Measurements from ENCODE around the gene CIZ1. TPM values are rescaled to one million over a fixed set of nuclear protein-coding genes. Genes with fewer than 3 reads are reported as not detected.

CIZ1 gene
- total RNA-seq, 2 donors from 2014 or later, result 113 to 123 TPM

GRCh38 chr9:128166169-128166568, 25.2 kb downstream of the CIZ1 start:
- H3K9me3 Mint-ChIP-seq, result no peaks in the 10 kb centered on the region
- peaks cover 82% of the 10 kb centered on the region for H3K36me3 Mint-ChIP-seq (ENCODE audit: low read depth)
- no peaks in the 10 kb centered on the region for H3K27me3 Mint-ChIP-seq
- peaks cover 10% of the 10 kb centered on the region for H3K4me1 Mint-ChIP-seq
- no peak for ATAC-seq (replicated peaks)
- no peak overlapping the region for H3K27ac Mint-ChIP-seq
- no peak overlapping the region for H3K4me3 Mint-ChIP-seq

GRCh38 chr9:128164307-128164885, 27.0 kb downstream of the CIZ1 start:
- no peak overlapping the region for H3K4me3 Mint-ChIP-seq
- H3K4me1 Mint-ChIP-seq, result peaks cover 10% of the 10 kb centered on the region
- H3K27me3 Mint-ChIP-seq, result no peaks in the 10 kb centered on the region
- H3K36me3 Mint-ChIP-seq (ENCODE audit: low read depth), result peaks cover 72% of the 10 kb centered on the region
- no peak for ATAC-seq (replicated peaks)
- no peaks in the 10 kb centered on the region for H3K9me3 Mint-ChIP-seq
- H3K27ac Mint-ChIP-seq, result no peak overlapping the region

- peaks cover 65% of the 10 kb centered on the region for H3K36me3 Mint-ChIP-seq (ENCODE audit: low read depth)
- H3K27me3 Mint-ChIP-seq, result no peaks in the 10 kb centered on the region
- H3K9me3 Mint-ChIP-seq, result no peaks in the 10 kb centered on the region
Measured at GRCh38 chr9:128163523-128164306, 27.7 kb downstream of the CIZ1 start.

GRCh38 chr9:128163027-128163515, 28.3 kb downstream of the CIZ1 start:
- Mint-ChIP-seq H3K9me3 (no peaks in the 10 kb centered on the region), H3K27me3 (no peaks in the 10 kb centered on the region), H3K27ac (no peak overlapping the region), H3K4me1 (peaks cover 10% of the 10 kb centered on the region), H3K4me3 (no peak overlapping the region), H3K36me3 (ENCODE audit: low read depth) (peaks cover 60% of the 10 kb centered on the region)
- no peak for ATAC-seq (replicated peaks)

More at GRCh38 chr9:128163523-128164306, 27.7 kb downstream of the CIZ1 start:
- H3K4me1 Mint-ChIP-seq, result peaks cover 10% of the 10 kb centered on the region
- no peak for ATAC-seq (replicated peaks)
- H3K4me3 Mint-ChIP-seq, result no peak overlapping the region
- H3K27ac Mint-ChIP-seq, result no peak overlapping the region

GRCh38 chr9:128162215-128163026, 29.0 kb downstream of the CIZ1 start:
- H3K27ac Mint-ChIP-seq, result peak overlapping the region; percentile 43
- peaks cover 10% of the 10 kb centered on the region for H3K4me1 Mint-ChIP-seq
- H3K9me3 Mint-ChIP-seq, result no peaks in the 10 kb centered on the region
- peak overlapping the region; percentile 84 for H3K4me3 Mint-ChIP-seq
- H3K36me3 Mint-ChIP-seq (ENCODE audit: low read depth), result peaks cover 54% of the 10 kb centered on the region
- no peaks in the 10 kb centered on the region for H3K27me3 Mint-ChIP-seq
- no peak for ATAC-seq (replicated peaks)

GRCh38 chr9:128161215-128161902, 30.0 kb downstream of the CIZ1 start:
- ATAC-seq (replicated peaks), result no peak
- H3K27ac Mint-ChIP-seq, result peak overlapping the region; percentile 54
- peaks cover 44% of the 10 kb centered on the region for H3K36me3 Mint-ChIP-seq (ENCODE audit: low read depth)
- peaks cover 10% of the 10 kb centered on the region for H3K4me1 Mint-ChIP-seq
- peak overlapping the region; percentile 84 for H3K4me3 Mint-ChIP-seq
- no peaks in the 10 kb centered on the region for H3K27me3 Mint-ChIP-seq
- H3K9me3 Mint-ChIP-seq, result no peaks in the 10 kb centered on the region

GRCh38 chr9:128160603-128160987, 30.8 kb downstream of the CIZ1 start:
- Mint-ChIP-seq H3K4me1 (peaks cover 10% of the 10 kb centered on the region), H3K9me3 (no peaks in the 10 kb centered on the region), H3K4me3 (peak overlapping the region; percentile 84), H3K27ac (peak overlapping the region; percentile 54), H3K27me3 (no peaks in the 10 kb centered on the region), H3K36me3 (ENCODE audit: low read depth) (peaks cover 37% of the 10 kb centered on the region)
- ATAC-seq (replicated peaks), result peak; percentile 56

- peak within 1 kb of the TSS; percentile 90 for H3K27ac Mint-ChIP-seq
- no peaks in the 10 kb centered on the region for H3K27me3 Mint-ChIP-seq
- H3K4me3 Mint-ChIP-seq, result peak within 1 kb of the TSS; percentile 84
- peak; percentile 90 for ATAC-seq (replicated peaks)
- peaks cover 32% of the 10 kb centered on the region for H3K36me3 Mint-ChIP-seq (ENCODE audit: low read depth)
- H3K9me3 Mint-ChIP-seq, result no peaks in the 10 kb centered on the region
- H3K4me1 Mint-ChIP-seq, result peaks cover 10% of the 10 kb centered on the region
Measured at GRCh38 chr9:128159784-128160602, 31.4 kb downstream of the CIZ1 start, which contains the start of gene BBLN. TSS of gene BBLN (plus strand) at chr9:128160265. CDS start at chr9:128160408, 143 bp downstream.

- peak; percentile 47 for ATAC-seq (replicated peaks)
- Mint-ChIP-seq H3K9me3 (no peaks in the 10 kb centered on the region), H3K27ac (peak overlapping the region; percentile 90), H3K36me3 (ENCODE audit: low read depth) (peaks cover 28% of the 10 kb centered on the region), H3K27me3 (no peaks in the 10 kb centered on the region), H3K4me1 (peaks cover 10% of the 10 kb centered on the region), H3K4me3 (peak overlapping the region; percentile 84)
Measured at GRCh38 chr9:128159522-128159783, 31.9 kb downstream of the CIZ1 start.

- H3K9me3 Mint-ChIP-seq, result no peaks in the 10 kb centered on the region
- H3K4me1 Mint-ChIP-seq, result no peaks in the 10 kb centered on the region
- no peak overlapping the region for H3K27ac Mint-ChIP-seq
- no peaks in the 10 kb centered on the region for H3K27me3 Mint-ChIP-seq
- ATAC-seq (replicated peaks), result no peak
- no peak overlapping the region for H3K4me3 Mint-ChIP-seq
- peaks cover 2% of the 10 kb centered on the region for H3K36me3 Mint-ChIP-seq (ENCODE audit: low read depth)
Measured at GRCh38 chr9:128155736-128156500, 35.5 kb downstream of the CIZ1 start.

GRCh38 chr9:128153947-128154695, 37.3 kb downstream of the CIZ1 start:
- ATAC-seq (replicated peaks), result no peak
- Mint-ChIP-seq H3K9me3 (no peaks in the 10 kb centered on the region), H3K4me1 (no peaks in the 10 kb centered on the region), H3K36me3 (ENCODE audit: low read depth) (no peaks in the 10 kb centered on the region), H3K27me3 (no peaks in the 10 kb centered on the region), H3K4me3 (no peak overlapping the region), H3K27ac (no peak overlapping the region)

- H3K9me3 Mint-ChIP-seq, result no peaks in the 10 kb centered on the region
- ATAC-seq (replicated peaks), result no peak
- H3K4me3 Mint-ChIP-seq, result no peak overlapping the region
- no peaks in the 10 kb centered on the region for H3K36me3 Mint-ChIP-seq (ENCODE audit: low read depth)
- H3K27me3 Mint-ChIP-seq, result no peaks in the 10 kb centered on the region
- no peak overlapping the region for H3K27ac Mint-ChIP-seq
- no peaks in the 10 kb centered on the region for H3K4me1 Mint-ChIP-seq
Measured at GRCh38 chr9:128153060-128153946, 38.1 kb downstream of the CIZ1 start.

Data from activated T-helper 17 cell treated with anti-CD3 and anti-CD28 coated beads, Interleukin-2, amount 50 U/mL, for 72 hours (primary cell).